GM23248 (cell line): Measurements from ENCODE around the gene MRPS22.

Experiments used
- EZH2 ChIP-seq: fragments of 200-600 bp; sonication (generic); IDR thresholded peaks from 2 replicates; pipeline ENCODE4 v1.6.1; 2018; ENCODE audit warnings: antibody characterized with exemption, mild to moderate bottlenecking; ENCODE audit not compliant: insufficient read depth, poor library complexity, severe bottlenecking
- EZH2phosphoT487 ChIP-seq: fragments of 200-600 bp; sonication (generic); IDR thresholded peaks from 2 replicates; pipeline ENCODE4 v1.6.1; 2018; ENCODE audit warnings: antibody characterized with exemption, moderate library complexity, mild to moderate bottlenecking, low read depth; ENCODE audit not compliant: insufficient read depth

- TF ChIP-seq EZH2, result no peak
- no peak for TF ChIP-seq EZH2phosphoT487
These were observed 3.0 kb downstream of the MRPS22 start for GRCh38 chr3:139346771-139347170.
